UCSD-AML1 (cell line): ENCODE results near the gene RYR2.

ENCODE experiments used
- DNase-seq: peaks from one replicate; lab custom pipeline; 2025; ENCODE audit not compliant: unreplicated experiment; lab: John Stamatoyannopoulos, UW

Gene RYR2

DNA sequence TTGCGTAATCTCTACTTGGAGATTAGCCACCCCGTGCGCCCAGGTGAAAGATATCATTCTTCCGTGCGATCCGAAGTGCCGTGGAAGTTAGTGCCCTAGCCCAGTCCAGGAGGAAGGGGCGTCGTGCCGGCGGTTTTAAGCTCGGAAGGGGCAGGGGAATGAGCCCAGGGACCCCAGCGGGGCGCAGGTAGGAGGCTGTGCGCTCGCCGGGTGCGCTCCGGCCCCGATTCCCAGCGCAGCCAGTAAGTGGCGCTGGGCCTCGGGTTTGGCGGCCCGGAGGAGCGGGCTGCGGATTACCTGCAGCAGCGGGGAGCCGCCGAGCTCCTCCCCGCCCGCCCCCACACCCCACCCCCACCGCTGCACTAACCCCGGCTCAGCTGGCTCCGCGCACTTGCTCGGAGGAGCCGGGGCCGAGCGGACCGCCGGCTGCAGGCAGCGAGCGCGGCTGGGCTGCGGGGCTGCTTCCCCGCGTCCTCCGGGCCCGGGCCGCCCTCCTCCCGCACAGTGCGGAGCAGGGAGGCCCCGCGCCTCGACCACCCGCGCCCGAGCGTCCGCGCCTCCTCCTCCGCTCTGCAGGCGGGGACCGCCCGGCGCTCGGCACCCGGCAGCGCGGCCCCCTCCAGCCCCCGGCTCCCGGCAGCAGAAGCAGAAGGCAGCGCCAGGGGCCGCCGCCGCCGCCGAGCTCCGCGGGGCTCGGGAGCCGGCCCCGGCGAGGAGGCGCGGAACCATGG is at the start of gene RYR2:
TSS of gene RYR2 (plus strand) at position 390 of the 731 bp plus-strand sequence. CDS start at position 728, 338 bp downstream.
- no peak for DNase-seq

DNA sequence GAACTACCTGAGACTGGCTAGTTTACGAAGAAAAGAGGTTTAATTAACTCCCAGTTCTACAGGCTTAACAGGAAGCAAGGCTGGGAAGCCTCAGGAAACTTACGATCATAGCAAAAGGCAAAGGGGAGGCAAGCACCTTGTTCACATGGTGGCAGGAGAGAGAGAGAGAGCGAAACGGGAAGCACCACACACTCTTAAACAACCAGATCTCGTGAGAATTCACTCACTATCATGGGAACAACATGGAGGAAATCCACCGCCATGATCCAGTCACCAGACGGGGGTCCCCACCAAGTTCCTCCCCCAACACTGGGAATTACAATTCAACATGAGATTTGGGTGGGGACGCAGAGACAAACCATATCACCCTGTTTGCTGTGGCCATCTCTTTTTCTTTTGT is 49.5 kb upstream of the RYR2 start:
- no peak for DNase-seq

DNA sequence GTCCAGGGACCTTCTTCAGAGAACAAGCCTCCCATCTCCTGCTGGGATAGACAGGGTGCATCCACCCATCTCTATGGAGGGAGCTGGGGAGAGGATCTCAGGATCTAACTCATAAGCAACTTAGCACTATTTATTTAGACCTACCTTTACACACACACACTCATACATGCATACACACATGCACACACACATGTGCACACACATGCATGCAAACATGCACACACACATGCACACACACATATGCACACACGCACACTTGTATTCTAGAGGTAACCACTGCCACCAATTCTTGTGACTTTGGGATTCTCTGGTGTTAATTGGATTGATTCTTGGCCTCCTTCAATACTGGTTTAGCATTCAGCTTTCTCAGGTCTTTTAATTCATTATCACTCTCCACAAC is 47.5 kb upstream of the RYR2 start:
- no peak for DNase-seq

DNA sequence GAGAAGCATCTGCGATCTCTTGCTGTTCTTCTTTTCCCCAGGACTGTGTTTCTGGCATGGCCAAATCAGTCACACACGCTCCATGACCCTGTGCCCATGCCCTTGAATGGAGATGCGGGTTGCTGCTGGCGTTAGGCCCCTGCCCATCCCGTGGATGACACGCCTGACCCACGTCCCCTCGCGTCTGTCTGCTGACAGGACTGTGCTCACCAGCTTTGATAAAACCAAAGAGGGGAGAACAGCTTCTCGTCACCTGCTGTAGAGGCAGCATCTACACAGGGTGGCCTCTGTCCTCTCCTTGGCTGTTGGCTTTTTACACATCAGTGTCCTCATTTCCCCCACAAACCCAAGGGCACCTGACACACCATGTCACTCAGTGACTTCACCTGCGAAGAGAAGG is 44.6 kb upstream of the RYR2 start:
- DNase-seq = no peak

DNA sequence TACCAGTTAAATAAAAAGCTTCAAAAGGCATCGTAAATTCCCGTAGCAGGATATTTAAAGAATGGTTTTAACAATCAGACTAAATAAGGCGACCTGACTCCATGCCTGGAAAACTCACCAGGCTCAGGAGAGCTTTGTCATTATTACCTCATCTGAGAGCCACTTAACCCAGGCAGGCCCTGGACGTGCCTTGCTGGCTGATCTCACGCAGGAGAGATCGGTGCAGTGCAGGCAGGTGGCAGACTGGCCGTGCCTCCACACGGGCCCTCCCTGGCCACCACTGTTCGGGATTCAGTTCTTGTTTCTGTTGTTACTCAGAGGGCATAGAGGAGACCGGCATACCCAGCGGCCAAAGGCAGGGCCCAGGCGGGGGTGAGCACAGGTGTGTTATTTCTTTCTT is 44.1 kb upstream of the RYR2 start:
- DNase-seq = no peak

DNA sequence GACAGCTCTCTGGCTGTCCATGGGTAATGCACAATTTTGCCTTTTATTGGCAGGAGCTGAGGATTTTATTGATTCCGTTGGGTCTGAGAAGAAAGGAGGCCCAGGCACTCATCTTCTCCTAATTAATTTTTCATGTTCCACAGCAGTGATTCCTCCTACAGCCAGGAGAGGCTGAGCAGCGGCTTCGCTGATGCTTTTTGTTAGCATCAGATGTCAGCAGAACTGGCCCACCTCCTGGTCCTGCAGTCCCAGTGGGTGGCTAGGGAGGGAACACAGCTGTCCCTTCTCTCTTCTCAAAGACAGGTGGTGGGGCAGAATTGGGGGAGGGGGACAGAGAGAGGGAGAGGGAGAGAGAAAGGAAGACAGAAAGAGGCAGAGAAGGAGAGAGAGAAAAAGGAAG is 43.4 kb upstream of the RYR2 start:
- no peak for DNase-seq

DNA sequence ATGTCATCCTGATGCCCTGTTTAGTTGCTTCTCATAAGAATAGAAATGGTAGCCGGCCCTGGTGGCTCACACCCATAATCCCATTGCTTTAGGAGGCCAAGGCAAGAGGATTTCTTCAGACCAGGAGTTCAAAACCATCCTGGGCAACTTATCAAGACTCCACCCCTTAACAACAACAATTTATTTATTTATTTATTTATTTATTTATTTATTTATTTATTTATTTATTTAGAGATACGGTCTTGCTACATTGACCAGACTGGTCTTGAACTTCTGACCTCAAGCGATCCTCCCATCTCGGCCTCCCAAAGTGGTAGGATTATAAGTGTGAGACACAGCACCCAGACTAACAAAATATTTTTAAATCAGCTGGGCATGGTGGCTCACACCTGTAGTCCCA is 41.8 kb upstream of the RYR2 start:
- DNase-seq = no peak

DNA sequence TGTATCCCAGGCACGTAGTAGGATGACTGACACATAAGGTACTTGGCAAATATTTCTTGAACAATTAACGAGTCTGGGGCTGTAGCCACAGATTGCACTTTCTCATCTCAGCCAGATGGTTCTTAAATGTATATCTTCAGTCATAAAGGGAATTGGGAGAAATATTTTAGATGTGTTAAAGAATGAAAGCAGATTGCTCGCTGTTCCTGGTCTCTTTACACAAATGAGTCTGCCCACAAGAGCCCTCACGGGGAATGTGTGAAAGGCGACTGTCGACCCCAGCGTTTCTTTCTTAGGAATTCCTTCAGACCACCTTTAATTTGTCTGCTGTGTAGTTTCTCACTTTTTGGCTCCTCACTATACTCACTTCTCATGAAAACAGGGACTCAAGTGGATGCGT is 38.5 kb upstream of the RYR2 start:
- no peak for DNase-seq

DNA sequence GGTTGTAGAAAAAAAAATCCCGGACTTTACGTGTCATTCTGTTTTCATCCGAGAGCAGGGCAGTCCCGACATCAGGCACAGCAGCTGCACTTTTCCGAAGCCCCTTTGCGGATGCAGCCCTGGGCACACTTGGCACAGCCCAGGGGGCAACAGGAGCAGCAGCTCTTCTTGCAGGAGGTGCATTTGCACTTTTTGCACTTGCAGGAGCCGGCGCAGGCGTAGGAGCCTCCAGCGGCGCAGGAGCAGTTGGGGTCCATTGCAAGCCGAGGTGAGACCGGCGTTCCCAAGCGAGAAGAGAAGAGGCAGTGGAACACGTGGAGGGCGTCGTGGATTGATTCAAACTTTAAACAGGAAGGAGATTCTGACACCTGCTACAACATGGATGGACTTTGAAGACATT is 37.9 kb upstream of the RYR2 start, which contains the start of gene MT1HL1:
TSS of gene MT1HL1 (minus strand) at position 326 of the 400 bp plus-strand sequence. CDS start at position 257, 69 bp downstream.
- no peak for DNase-seq

DNA sequence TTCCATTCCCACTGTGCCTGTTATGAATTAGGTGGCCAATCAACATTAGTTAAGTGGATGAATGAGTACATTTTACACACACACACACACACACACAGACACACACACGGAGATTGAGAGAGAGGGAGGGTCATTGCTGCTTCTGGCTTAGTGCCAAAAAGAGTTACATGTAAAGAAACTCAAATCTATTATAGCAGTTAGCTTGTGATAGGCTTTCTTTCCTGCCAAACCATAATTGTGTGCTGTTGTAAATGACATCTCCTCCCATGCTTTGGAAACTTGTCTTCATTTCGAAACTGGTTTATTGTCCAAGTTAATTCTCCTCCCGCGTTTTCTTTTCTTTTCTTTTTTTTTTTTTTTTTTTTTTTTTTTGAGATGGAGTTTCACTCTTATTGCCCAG is 36.3 kb upstream of the RYR2 start:
- DNase-seq = no peak

DNA sequence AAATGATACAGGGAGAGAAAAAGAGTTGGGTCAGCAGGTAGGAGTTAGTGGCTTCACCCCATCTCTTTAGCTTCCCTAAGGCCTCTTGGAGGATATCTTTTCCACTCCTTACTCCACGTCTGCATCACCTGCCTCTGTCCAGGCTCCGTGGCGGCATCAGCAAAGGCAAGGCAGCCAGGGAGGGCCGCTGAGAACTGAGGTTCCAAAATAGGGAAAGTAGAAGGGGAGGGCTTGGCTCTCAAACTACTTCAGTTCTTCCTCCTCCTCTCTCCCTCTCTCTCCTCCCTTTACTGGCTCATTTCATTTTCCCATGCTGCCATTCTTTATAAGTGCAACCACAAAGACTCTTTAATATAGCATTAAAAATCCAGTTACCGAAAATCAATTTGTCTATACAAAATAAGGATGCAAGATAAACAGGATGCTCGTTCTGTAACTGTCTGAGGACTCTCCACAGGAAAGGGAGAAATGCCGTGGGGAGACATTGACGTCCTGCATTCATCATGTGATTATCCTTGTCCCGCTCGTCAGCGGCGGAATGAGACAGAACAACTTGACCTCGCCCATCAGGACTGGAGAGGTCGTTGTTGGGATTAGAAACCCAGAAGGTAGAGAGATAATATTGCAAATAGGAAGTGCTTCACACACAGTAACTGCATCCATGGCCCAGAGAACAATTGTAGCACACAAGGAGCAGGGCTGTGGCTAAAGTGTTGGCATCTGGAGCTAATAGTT is 34.7 kb upstream of the RYR2 start:
- DNase-seq = no peak

DNA sequence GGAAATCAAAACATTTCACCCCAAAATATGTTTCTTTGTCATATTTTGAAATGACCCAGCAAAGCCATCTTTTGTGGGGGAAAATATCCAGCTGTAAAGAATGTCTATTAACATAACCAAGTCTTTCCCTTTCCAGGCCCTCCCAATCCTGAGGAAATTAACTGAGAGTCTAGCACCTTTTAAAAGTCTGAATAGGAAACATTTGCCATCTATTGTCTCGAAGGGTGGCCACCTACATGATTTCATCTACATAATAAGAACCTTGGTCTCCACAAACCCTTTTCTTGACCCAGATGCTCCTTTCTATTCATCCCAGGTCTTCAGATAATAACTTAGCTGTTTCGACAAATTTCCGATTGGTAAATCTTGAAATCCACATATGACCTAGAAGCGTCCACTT is 32.4 kb upstream of the RYR2 start:
- DNase-seq = no peak

DNA sequence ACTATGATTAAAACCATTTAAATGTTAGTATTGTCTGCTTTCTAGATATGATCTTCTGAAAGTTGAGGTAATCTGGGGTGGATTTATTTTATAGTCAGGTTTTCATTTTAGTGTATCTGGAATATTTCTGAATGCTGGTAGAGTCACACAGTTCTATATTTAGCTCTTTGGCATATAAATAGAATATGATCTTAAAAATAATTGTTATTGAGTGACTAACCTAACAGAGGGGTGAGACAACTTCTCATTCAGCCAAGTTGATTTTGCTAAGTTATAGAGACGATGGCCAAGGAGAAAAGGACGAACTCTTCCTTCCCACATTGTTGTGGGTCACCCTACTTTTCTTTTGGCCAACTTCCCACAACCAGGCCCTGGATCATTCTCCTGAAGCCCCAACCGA is 30.6 kb upstream of the RYR2 start:
- DNase-seq = no peak

DNA sequence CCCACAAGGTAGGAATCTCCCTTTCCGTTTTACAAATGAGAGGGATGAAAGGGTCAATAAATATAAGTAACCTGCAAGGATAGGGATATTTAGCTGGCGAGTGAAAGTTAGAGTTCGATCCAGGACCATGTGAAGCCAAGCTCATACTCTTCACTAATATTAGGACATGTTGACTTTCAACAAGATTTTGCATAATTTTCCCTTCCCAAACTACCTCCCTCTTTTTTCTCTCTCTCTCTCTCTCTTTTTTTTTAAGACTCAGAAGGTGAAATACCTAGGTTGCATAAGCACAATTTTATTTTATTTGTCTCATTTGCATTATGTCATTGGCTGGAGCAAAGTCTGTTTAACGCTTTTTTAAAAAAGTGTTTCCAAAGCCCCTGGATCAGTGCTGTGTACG is 29.6 kb upstream of the RYR2 start:
- no peak for DNase-seq

DNA sequence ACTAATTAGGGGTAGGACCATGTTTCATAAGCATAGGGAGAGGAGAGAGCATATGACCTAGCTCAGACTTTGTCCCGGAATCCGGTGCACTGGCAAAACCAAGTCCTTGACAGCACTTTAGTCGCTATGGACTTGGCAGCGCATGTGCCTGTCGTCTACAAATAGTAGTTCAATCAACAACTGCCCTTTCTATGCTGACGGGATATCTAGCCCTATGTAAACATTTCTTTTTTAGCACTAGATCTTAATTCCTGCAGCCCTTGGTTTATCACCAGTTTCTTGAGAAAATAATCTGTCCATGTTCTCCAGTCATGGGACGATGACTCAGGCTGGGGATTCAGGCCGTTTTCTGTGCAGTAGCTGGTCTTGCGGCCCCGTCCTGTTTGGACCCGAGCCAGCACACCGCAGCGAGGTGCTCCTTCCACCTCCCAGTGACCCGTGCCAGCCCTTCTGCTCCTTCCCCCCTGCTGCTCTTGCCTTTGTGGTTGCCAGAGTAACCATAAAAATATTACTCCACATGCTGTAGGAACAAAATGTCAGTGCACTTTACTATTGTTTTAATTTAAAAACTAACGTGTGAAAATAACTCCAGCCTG is 29.1 kb upstream of the RYR2 start:
- DNase-seq = no peak

DNA sequence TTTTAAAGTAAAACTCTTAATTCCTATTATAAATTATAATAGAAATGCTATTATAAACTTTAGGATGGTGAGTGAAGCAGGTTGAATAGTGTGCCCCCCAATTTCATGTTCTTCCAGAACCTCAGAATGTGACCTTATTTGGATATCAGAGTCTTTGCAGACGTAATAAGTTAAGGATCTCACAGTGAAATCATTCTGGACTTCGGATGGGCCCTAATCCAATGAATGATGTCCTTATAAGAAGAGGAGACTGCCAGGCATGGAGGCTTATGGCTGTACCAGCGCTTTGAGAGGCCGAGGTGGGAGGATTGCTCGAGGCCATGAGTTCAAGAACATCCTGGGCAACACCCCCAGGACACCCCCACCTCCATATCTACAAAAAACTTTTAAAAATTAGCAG is 28.4 kb upstream of the RYR2 start:
- DNase-seq = no peak

DNA sequence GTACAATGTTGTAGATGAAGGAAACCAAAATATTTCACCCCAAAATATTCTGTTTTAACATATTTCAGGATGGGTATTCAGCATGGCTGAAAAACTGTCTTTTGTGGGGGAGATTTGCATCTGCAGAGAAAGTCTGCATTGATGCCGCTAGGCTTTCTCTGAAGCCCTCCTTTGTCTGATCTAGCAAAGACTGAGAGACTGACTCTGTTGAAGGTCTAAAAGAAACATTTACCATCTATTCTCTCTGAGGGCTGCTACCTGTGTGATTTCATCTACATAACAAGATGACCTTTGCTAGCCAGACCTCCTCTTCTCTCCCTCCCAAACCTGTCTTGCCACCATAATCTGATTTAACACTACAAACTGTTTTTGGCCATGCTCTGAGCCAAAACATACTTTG is 25.4 kb upstream of the RYR2 start:
- DNase-seq = no peak

DNA sequence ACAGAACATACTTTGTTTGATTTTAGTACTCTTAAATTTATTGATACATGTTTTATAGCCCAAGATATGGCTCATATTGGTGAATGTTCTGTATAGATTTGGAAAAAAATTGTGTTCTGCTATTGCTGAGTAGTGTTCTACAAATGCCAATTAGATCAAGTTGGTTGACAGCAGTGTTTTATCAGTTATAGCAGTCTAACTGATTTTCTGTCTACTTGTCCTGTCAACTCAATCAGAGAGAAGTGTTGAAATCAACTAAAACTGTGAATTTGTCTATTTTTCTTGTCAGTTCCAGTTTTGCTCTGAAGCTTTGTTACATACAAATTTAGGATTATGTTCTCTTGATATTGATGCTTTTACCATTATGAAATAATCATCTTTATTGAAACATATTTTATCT is 23.1 kb upstream of the RYR2 start:
- no peak for DNase-seq

DNA sequence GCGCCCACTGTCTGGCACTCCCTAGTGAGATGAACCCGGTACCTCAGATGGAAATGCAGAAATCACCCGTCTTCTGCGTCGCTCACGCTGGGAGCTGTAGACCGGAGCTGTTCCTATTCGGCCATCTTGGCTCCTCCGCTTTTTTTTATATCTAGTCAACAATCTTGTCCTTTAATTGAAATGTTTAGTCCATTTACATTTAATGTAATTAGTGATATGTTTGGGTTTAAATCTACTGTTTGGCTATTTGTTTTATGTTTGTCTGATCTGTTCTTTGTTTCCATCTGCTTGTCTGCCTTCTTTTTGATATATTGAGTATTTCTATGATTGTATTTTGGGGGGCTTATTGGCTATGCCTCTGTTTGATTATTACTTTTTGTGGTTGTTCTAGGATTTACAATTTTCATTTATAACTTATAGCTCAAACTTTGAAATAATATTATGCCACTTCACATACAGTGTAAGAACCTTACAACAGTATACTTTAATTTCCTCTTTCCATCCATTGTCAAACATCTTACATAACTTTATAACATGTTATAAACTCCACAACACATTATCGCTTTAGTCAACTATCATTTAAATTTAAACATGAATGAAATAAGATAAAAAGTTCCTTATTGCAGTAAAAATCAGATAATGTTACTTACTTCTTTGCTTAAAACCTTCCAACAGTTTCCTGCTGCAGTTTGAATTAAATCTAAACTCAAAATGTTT is 16.5 kb upstream of the RYR2 start:
- DNase-seq = no peak

DNA sequence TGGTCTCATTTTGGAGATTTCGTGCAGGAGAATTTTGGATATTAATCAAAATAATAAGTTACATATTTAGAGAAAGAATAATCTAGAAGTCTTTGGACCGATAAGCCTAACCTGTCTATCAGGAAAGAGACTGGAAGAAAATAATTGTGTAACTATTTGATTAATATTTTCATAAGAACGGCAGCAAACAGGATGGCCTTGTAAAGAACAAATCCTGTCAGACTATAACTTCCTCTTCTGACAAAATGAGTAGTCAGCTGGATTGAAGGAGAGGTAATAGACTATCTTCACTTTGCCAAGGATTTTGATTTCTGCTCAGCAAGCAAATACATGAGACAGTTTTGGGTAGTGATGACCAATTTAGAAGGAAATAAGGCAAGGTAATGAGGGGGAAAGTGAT is 12.7 kb upstream of the RYR2 start:
- DNase-seq = no peak

DNA sequence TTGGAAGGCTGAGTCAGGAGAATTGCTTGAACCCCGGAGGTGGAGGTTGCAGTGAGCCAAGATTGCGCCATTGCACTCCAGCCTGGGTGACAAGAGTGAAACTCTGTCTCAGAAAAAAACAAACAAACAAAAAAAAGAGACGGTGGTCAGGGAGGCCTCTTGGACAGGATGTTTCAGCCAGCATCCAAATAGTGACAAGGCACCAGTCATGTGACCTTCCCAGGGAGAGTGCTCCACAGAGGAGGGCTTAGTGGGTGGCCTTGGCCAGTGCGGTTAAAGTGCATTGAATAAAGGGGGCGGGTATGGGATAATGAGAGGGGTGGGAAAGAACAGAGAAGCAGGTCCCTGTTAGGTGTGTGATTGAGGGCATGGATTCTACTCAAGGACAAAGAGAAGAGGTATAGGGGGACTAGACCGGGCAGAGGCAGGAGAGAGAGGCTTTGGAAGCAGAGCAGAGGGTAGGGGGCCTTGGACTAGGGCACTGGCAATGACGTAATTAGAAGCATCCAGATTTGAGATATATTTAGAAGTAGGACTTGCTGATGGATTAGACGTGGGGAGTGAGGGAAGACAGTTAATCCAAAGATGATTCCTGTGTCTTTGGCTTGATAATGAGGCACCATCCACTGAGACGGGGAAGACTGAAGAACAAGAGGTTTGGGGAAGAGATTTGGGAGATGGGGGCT is 12.0 kb upstream of the RYR2 start:
- no peak for DNase-seq
